Epidermal melanocyte (primary cell): ENCODE measurements around the gene USP32.

Source experiments
- DNase-seq: peaks from one replicate; pipeline ENCODE4 v3.0.0; 2011; ENCODE audit warnings: low spot score; ENCODE audit not compliant: insufficient read length

The USP32 gene

GRCh38 chr17:60300949-60301348 is 91.0 kb downstream of the USP32 start:
- DNase-seq = no peak

GRCh38 chr17:60300011-60300410 is 91.9 kb downstream of the USP32 start:
- no peak for DNase-seq

DNA sequence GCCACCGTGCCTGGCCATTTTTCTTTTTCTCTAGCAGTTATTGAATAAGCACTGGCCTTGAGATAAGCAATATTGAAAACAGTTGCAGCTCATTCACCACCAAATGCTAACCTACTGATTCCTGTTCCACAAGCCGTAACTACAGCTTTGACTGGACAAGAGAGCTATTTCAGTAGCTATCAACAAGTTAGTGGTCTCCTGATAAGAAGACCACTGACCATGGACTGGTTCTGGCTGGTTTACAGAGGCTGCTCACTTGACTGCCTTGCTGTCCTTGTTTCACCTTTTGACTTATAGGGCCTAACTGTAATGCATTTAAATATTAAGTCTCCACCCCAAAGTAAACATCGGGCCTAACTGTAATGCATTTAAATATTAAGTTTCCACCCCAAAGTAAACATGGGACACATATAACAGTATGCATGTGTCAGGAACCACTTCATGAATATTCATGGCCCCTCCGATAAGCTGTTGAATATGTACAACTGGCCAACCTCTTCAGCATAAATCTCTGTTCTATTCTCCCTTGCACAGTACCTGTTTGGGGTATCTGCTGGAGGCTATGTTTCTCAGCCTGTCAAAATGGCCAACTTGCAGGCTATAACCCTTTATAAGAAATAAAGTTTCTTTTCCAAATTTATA is 94.1 kb downstream of the USP32 start:
- DNase-seq = no peak

GRCh38 chr17:60296177-60296576 is 95.8 kb downstream of the USP32 start:
- no peak for DNase-seq

DNA sequence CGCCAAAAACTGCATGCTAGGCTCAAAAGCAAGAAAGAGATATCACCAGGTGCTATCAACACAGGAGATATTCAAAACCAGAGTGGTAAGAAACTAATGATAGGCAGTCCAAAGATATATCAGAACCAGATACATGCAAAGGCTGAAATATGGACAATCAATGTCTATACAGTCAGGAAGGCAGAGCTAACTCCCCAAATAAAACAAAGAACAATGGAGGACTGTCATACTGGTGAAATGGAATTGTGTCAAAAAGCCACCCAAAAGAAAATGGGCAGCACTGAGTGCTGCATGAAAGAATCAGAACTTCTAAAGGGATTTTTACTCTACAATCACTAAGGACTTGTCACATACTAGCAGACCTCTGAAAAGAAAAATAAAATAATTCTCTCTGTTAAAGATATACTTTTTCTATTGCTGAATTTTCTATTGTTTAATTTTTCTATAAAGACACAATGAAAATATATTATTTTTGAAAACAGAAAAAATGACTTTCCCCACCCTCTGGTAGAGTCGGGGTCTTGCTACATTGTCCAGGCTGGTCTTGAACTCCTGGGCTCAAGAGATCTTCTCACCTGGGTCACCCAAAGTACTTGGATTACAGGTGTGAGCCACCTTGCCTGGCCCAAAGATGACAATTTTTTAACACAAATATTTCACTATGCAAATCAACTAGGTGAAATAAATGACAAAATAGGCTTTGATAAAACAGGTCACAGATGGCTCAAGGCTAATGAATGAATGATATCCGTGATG is 98.2 kb downstream of the USP32 start:
- no peak for DNase-seq

GRCh38 chr17:60292697-60293096 is 99.2 kb downstream of the USP32 start:
- no peak for DNase-seq

GRCh38 chr17:60284709-60285108 is 107.2 kb downstream of the USP32 start:
- no peak for DNase-seq

GRCh38 chr17:60283816-60284215 is 108.1 kb downstream of the USP32 start:
- no peak for DNase-seq

GRCh38 chr17:60280673-60281072 is 111.3 kb downstream of the USP32 start:
- no peak for DNase-seq

DNA sequence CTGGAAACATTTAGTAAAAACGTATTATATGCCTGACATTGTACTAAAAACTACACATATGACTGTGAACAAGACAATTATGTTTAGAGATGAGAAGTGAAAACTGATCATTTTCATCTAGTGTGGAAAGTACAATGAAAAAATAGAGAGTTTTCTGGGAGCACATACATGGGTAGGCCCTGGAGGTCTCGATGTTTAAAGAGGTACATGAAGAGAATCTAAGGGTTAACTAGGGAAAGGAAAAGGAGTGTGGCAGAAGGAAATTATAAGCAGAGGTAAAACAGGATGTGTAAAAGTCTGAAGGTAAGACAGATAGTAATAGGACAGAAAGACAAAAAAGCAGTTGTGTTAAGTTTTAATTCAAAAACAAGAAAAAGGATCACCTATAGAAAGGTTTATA is 113.7 kb downstream of the USP32 start:
- no peak for DNase-seq

DNA sequence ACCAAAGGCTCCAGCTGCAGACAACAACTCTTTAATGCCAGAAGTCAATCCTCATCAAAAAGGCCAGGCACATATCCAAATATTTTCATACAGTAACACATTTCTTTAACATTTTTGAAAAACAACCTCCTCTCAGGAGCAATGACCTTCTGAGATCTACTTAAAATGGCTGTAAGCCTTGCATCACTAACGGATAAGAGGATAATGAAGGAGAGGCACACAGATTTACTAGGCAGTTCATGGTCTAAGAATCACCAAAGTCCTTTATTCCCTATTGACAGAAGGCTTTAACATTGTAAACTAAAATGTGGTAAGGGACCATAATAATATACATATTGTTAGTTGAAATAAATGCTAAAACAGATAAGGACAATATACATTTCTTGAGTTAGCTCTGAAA is 114.7 kb downstream of the USP32 start:
- no peak for DNase-seq

GRCh38 chr17:60269417-60269816 is 122.5 kb downstream of the USP32 start:
- DNase-seq = no peak

DNA sequence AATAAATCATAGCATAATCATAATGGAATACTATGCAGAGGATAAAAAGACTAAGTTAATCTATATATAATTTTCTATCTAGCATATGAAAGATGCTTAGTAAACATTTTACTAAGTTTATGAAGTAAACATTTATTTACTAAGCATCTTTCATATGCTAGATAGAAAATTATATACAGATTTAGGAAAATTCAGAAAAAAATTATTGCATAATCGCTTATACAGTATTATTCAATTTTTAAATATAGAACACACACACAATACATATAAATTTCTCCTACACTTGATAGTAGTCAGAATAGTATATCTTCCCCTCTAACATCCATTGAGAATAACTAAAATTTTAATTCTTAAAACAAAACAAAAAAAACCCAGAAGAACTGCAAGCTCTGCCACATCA is 131.4 kb downstream of the USP32 start:
- DNase-seq = no peak

- DNase-seq = no peak
These were observed 133.6 kb downstream of the USP32 start for GRCh38 chr17:60258313-60258712.

GRCh38 chr17:60256174-60256573 is 135.8 kb downstream of the USP32 start:
- no peak for DNase-seq

DNA sequence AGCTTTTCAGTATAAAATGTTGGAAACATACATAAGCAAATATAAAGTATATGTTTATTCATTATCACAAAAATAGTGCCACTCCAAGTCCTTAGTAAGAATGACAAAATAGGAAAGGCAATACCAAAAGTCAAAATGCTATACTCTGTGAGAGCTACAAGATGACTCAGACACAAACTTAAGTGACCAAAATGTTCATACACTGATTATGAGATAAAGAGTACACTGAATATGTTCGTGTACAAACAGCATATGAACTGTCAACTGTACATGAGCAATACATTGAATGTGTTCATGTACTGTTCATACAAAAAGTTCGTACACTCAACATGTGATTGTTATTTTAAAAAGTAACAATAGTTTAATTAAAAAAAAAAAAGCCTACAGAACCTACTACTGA is 138.9 kb downstream of the USP32 start:
- no peak for DNase-seq

- DNase-seq = no peak
These were observed 139.5 kb downstream of the USP32 start for GRCh38 chr17:60252459-60252858.

GRCh38 chr17:60249290-60249826 is 142.6 kb downstream of the USP32 start:
- no peak for DNase-seq

GRCh38 chr17:60248618-60249289 is 143.2 kb downstream of the USP32 start:
- no peak for DNase-seq

DNA sequence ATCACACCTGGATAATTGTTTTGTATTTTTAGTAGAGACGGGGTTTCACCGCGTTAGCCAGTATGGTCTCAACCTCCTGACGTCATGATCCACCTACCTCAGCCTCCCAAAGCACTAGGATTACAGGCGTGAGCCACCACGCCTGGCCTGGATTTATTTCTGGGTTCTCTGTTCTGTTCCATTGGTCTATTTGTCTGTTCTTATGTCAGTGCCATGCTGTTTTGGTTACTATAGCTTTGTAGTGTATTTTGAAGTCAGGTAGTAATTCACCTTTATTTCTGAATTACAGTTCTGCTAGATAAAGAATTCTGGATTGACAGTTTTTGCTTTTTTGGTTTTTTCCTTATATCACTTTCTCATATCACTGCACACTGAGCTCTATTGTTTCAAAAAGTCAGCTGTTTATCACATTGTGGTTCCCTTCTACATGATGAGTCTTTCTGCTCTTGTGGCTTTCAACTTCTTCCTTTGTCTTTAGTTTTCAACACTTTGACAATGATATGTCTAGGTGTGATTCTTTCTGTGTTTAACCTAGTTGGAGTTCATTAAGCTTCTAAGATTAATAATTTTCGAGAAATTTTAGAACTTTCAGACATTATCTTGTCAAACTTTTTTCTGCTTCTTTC is 144.0 kb downstream of the USP32 start:
- no peak for DNase-seq

GRCh38 chr17:60244656-60245055 is 147.3 kb downstream of the USP32 start:
- DNase-seq = no peak

DNA sequence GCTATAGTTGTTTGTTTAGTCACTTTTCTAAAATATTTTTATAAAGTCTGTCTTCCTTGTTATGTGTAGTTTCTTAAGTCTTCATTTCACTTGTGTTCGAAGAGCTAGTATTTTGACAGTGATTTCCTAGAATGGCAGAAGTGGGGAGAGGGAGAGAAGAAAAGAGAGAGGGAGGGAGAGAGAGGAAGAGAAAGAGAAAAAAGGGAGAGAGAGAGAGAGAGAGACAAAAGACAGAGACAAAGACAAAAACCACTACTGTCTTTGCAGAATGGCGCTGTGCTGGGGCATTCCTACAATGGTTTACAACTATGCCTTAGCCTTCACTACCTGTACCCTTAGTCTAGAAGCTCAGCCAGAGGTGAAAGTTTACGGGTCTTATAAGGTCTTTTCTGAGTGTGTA is 151.6 kb downstream of the USP32 start:
- no peak for DNase-seq
